Caki2 (cell line): ENCODE data around the gene GXYLT2. TPM values are rescaled to one million over a fixed set of nuclear protein-coding genes. Genes with fewer than 3 reads are reported as not detected.
A peak's percentile ranks its signal among the peaks of the same experiment; 100 is the strongest.

Experiments used
- DNase-seq: peaks from one replicate; pipeline ENCODE4 v3.0.0-alpha.2; 2015; ENCODE audit warnings: low read depth
- in situ Hi-C: cut with HindIII; loops from 2 replicates; pipeline ENCODE4 v1.10.0; 2016; ENCODE audit warnings: low sequenced_read_pairs, low pct_unique_long_range_greater_than_20kb, mixed read lengths
- total RNA-seq: library from RNA; depleted of rRNA; stranded (reverse); fragments of >200 nt; shearing (Covaris generic); gene quantifications from 2 replicates; pipeline ENCODE4 v1.2.3, GENCODE V29; 2014; ENCODE audit warnings: low replicate concordance

The GXYLT2 gene
- total RNA-seq, 1 experiment from 2014 or later: 2.1 TPM

DNA sequence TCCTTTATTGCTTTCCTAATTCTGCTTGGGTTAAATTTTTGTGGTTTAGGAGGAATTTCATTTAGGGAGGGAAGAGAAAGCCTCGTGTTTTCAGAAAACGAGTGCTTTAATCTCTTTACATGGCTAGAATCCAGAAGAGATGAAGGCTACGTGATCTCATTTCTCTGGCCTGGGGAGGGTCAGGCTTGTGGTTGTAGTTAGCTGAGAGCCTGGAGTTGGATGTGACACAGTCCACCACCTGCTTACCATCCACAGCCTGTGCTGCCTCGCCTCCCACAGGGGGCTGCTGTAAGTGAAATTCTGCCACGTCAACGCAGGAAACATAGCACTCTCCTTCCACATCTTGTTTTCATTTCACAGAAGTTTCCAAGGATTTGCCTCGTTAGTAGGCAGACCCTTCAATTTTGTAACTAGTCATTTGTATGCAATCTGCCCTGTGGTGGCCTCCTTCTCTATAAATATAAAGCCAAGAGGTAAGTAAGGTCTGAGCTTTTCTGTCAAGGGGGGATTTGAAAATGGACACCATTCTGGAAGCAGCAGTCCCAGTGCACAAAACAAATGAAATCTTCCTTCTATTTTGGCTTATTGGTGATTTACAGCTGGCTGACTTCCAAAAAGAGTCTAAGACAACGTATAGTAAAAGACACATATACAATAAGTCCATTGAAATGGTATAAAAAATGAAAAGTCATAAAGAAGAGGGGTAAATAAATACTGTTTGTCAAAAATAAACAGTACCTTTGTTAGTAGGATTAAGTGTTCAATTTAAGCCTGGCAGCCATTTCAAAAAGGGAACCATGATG lies 3.4 kb downstream of the GXYLT2 start:
- DNase-seq: no peak
- in situ Hi-C loops: no loop called here

DNA sequence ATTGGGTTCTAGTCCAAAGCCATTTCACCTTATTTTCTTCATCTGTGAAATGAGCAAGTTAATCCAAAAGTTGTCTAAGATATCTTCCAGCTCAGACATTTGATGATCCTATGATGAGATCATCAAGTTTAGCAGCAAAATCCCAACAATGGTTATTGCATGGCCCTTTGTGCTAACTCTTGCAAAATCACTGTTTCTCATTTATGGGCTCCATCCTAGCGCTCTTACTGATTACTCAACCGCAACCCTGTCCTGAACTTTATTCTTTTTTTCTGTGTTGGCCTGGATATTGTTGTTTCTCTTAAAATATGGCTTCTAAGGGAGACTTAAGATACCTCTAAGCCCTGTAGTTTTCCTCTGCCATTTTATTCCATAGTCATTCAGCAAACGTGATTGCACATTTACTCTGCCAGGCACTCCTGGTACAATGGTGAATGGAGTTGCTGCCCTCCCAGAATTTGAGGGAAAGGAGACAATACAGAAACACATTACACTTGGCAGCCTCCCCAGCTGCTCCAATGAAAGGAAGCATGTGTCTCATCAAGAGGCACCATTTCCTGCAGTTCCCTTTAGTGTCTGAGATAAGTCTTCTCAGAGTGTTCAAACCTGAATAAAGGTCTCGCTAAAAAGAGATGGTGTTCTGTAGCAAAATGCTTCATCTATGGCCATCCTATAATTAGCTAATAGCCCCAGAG lies 4.4 kb downstream of the GXYLT2 start:
- no peak for DNase-seq
- in situ Hi-C loops: no loop called here

GRCh38 chr3:72892870-72893269 lies 5.0 kb downstream of the GXYLT2 start:
- in situ Hi-C loops: no loop called here
- no peak for DNase-seq

- in situ Hi-C loops: no loop called here
- no peak for DNase-seq
Measured at GRCh38 chr3:72894976-72895552, 7.2 kb downstream of the GXYLT2 start.

DNA sequence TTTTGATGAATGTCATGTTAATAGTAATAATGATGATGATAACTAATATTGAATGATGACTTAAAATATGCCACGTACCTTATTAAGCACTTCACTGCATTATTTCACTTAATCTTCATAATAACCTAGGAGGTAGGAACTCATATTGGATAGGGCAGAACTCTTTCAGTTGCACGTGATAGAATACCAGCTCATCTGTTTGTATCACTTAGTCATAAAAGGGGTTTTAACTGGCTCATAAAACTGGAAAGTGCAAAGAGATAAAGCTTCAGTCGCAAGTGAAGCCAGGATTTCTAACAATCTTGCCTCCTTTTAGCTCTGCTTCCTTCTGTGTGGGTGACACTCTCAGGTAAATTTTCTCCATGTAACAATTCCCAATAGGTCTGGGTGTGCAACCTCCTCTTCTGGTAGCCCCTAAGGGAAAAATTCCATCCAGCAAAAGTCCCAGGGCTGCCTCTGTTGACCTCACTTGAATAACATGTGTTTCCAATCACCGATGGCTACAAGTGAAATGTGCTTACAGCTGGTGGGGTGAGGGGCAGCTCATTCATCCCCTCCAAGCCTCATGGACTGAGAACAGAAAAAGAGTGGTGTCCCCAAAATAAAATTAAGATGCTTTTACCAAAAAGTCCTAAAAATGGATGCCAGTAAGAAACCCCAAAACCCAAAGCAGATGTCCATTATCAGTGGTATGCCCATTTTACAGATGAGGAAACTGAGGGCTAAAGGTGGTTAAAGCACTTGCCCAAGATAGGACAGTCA lies 9.3 kb downstream of the GXYLT2 start:
- in situ Hi-C loops: no loop called here

DNA sequence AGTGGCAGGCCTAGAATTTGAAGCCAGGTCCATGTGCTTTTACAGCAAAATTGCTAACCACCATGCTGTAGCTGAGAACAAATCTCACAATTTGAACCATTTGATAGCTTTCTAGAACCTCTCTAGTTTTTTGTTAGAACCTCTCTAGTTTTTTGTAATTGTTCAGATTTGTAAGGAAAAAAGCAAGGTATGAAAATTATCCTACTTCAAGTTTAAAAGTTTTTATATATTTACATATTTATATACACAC lies 9.8 kb downstream of the GXYLT2 start:
- in situ Hi-C loops: no loop called here
- DNase-seq: no peak

More for the DNA sequence above, 9.3 kb downstream of the GXYLT2 start:
- no peak for DNase-seq

DNA sequence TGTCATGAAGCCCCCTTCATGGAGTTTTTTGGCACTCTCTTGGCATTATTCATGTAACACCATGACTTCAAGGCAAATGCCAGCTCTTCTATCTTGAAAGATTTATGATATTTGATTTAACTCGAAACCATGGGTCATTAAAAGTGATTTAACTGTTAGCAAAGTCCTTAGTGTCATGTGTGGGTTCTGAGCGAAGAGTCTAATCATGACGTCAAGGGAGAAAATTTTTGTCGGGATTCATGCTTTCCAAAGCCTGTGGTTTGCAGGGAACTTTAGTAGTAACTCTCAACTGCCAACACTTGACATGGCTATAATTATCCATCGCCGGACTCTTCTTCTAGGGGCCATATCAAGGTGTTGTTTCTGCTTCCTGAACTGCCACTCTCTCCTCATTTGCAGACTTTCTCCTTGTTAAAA lies 11.5 kb downstream of the GXYLT2 start:
- no peak for DNase-seq
- in situ Hi-C loops: no loop called here

GRCh38 chr3:72900048-72900447 lies 12.2 kb downstream of the GXYLT2 start:
- in situ Hi-C loops: no loop called here
- no peak for DNase-seq

DNA sequence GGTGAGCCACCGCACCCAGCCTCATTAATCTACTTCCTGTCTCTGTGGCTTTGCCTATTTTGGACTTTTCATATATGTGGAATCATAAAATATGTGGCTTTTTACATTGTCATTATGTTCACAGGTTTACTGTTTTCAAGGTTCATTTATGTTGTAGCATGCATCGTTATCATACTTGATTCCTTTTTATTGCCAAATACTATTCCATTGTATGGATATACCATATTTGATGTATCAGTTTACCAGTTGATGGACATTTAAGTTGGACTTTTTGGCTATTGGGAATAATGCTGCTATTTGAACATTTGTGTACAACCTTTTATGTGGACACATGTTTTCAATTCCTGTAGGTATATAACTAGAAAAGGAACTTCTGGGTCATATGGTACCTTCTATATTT lies 14.0 kb downstream of the GXYLT2 start:
- in situ Hi-C loops: no loop called here
- no peak for DNase-seq

GRCh38 chr3:72903004-72903403 lies 15.2 kb downstream of the GXYLT2 start:
- no peak for DNase-seq

GRCh38 chr3:72904163-72904562 lies 16.3 kb downstream of the GXYLT2 start:
- DNase-seq: no peak
- in situ Hi-C loops: no loop called here

More at GRCh38 chr3:72903004-72903403, 15.2 kb downstream of the GXYLT2 start:
- in situ Hi-C loops: no loop called here

DNA sequence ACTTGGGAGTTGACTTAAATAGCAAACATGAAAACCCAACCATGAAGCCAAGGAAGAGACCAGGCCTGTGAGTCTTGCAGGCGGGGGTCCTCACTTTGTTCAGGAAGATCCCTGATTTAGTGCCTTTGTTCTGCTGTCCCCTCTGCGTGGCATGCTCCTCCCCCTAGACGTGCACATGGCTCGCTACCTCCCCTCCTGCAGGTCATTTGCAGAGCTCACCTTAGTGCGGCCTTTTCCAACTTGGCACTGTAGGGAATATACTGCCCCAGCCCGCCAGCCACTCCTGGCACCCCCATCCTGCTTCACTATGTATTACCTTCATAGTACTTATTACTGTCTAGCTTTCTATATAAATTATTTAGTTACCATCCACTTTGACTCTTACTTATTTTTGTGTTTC lies 18.3 kb downstream of the GXYLT2 start:
- in situ Hi-C loops: no loop called here
- no peak for DNase-seq

DNA sequence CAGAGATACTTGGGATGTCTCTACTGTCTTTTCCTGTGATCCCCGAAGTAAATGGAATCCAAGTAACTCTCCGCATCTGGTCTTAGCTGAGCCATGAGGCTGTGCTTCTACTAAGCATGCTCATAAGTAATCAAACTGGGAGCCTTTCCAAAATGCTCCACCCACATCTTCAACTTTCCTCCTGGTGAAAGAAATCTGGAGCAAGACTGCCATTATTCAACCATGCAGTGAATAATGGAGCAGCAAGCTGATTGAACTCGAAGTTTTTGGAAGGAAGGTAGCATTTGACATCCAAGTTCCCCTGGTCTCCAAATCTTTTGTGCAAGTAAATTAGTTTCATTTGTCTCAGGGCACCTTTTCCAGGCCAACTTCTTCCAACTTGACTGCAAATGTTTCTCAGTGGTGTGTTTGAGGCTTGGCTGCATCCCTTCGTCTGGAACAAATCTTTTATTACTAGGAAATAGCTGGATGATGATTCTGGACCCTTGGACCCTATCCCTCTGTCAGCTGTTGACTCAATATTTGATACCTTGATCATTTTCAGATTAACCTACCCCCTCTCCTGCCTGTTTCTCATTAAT lies 19.4 kb downstream of the GXYLT2 start:
- DNase-seq: no peak
- in situ Hi-C loops: no loop called here

DNA sequence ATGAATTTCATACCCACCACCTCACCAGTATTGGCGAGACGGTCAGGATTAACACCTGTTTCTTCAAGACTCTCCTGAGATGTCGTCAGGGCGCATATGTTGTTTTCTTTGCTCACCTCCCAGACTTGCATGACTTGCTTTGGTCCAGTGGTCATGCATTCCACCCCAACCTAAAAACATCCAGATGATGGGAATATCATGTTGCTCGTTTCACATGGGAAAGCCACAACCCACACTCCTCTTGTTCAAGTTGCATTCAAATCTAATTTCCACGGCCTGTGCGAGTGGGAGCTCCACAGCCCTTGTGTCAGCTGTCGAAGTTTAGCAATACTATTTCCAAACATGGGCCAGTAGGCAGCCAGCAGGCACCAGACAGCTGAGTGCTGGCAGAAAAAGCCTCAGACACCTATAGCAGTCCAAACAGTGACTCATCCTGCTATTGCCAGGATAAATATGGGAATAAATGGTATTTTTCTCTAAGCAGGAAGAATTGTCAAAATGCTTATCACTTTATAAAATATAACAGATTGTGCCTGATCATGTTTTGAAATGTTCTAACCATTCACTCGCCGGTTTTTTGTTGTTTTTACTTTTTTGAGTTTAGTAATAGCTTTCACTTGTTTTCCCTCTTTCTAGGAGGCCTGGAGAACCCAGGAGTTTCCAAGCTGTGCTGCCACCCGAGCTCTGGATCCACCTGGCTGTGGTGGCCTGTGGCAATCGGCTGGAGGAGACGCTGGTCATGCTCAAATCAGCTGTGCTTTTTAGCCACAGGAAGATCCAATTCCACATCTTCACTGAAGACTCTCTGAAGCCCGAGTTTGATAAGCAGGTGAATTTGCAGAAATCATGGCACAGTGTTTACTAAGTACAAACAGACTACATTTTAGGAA lies 20.1 kb downstream of the GXYLT2 start:
- in situ Hi-C loops: no loop called here
- peak; percentile 56 for DNase-seq

DNA sequence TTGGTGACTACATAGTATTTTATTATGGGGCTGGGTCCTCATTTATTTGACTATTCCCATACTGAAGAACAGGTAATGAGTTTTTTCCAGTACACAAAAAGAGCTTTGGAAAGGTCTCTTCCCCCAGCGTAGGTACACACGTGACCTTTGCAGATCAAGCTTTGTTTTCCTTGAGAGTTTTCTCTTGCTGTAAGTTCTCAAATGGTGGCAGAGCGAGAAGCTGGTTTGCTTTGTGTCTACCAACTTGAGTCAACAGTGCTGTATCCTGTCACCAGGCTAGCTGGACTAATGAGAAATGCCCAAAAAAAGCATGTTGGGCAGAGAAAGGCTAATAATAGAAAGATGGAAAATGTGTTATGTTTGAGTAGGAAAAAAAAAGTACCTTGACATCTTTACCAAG lies 21.7 kb downstream of the GXYLT2 start:
- in situ Hi-C loops: no loop called here

GRCh38 chr3:72912532-72912931 lies 24.7 kb downstream of the GXYLT2 start:
- DNase-seq: no peak
- in situ Hi-C loops: no loop called here

More for the DNA sequence above, 21.7 kb downstream of the GXYLT2 start:
- DNase-seq: no peak

GRCh38 chr3:72914383-72914782 lies 26.5 kb downstream of the GXYLT2 start:
- in situ Hi-C loops: no loop called here
- DNase-seq: no peak

DNA sequence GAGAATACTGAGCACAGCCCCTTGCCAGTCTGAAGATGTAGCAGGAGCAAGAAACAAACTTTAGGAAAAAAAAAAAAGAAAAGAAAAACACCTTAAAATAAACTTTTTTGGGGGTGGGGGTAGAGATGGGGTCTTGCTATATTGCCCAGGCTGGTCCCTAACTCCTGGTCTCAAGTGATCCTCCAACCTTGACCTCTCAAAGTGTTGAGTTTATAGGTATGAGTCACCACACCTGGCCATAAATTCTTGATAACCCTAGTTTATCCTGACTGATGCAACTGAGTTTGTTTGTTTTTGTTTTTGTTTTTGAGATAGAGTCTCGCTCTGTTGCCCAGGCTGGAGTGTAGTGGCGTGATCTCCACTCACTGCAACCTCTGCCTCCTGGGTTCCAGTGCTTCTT lies 28.4 kb downstream of the GXYLT2 start:
- in situ Hi-C loops: no loop called here
- no peak for DNase-seq
